Measurements from ENCODE around the gene OSBPL7. TPM values are rescaled to one million over a fixed set of nuclear protein-coding genes. Genes with fewer than 3 reads are reported as not detected.

Gene OSBPL7
- total RNA-seq, 6 experiments from 2014 or later = 0.62 to 2.2 (median 1.4) TPM

- intact Hi-C loops (cut with DNase I) = no loop called here
- no peaks in the 10 kb centered on the region for H3K9me3 ChIP-seq
- H3K36me3 ChIP-seq = peaks cover under 1 to 18% (median 5%) of the 10 kb centered on the region in 4 donors
- H3K4me1 ChIP-seq = peaks cover 0 to 21% (median 6%) of the 10 kb centered on the region in 4 donors
- WGBS (ENCODE audit: insufficient coverage, low coverage, low lambda C conversion rate, missing lambda C conversion rate) = 2% methylated on average over 7 of the region's 7 CpGs
- TF ChIP-seq POLR2A (IDR thresholded peaks at IDR 0.05) (no peak), CTCF (IDR thresholded peaks at IDR 0.05) (no peak)
- peak in 3 of 4 donors; percentile 7 to 12 (median 11) for ATAC-seq
- DNase-seq = no peak
- peak overlapping the region; percentile 86 to 94 (median 87) for H3K4me3 ChIP-seq
- no peak overlapping the region for H3K27ac ChIP-seq
- H3K27me3 ChIP-seq = no peaks in the 10 kb centered on the region
Observed at GRCh38 chr17:47831934-47832327, 10.3 kb upstream of the OSBPL7 start.

- Histone ChIP-seq H3K4me1 (peaks cover 0 to 21% (median 6%) of the 10 kb centered on the region in 4 donors), H3K36me3 (peaks cover 6 to 24% (median 10%) of the 10 kb centered on the region in 4 donors), H3K27me3 (no peaks in the 10 kb centered on the region), H3K9me3 (no peaks in the 10 kb centered on the region), H3K27ac (peak within 1 kb of the TSS; percentile 17 to 72 (median 41)), H3K4me3 (peak within 1 kb of the TSS; percentile 86 to 94 (median 87))
- intact Hi-C loops (cut with DNase I) = no loop called here
- WGBS (ENCODE audit: insufficient coverage, low coverage, low lambda C conversion rate, missing lambda C conversion rate) = under 1% methylated on average over 19 of the region's 42 CpGs
- DNase-seq = peak; percentile 94 to 96 (median 95)
- TF ChIP-seq CTCF (IDR thresholded peaks at IDR 0.05) (peak in 1 of 4 donors; percentile 26), POLR2A (IDR thresholded peaks at IDR 0.05) (peak; percentile 78)
- ATAC-seq = peak; percentile 90 to 97 (median 96)
Observed at GRCh38 chr17:47831003-47831933, 9.7 kb upstream of the OSBPL7 start, which contains the start of the genes LRRC46 and MRPL10. Gene LRRC46, plus strand, starts transcription at chr17:47831670. Its CDS starts 320 bp downstream, at chr17:47831990. Gene MRPL10, minus strand, starts transcription at chr17:47831541. Its CDS starts 30 bp downstream, at chr17:47831511.

GRCh38 chr17:47830396-47831002 is 8.9 kb upstream of the OSBPL7 start:
- H3K4me3 ChIP-seq = peak overlapping the region; percentile 86 to 94 (median 87)
- H3K27me3 ChIP-seq = no peaks in the 10 kb centered on the region
- peaks cover 6 to 28% (median 11%) of the 10 kb centered on the region in 4 donors for H3K36me3 ChIP-seq
- intact Hi-C loops (cut with DNase I) = no loop called here
- TF ChIP-seq CTCF (IDR thresholded peaks at IDR 0.05) (no peak), POLR2A (IDR thresholded peaks at IDR 0.05) (no peak)
- no peak for DNase-seq
- no peak for ATAC-seq
- H3K27ac ChIP-seq = peak overlapping the region; percentile 17 to 72 (median 41)
- H3K9me3 ChIP-seq = no peaks in the 10 kb centered on the region
- 67% methylated on average over 18 of the region's 18 CpGs for WGBS (ENCODE audit: insufficient coverage, low coverage, low lambda C conversion rate, missing lambda C conversion rate)
- peaks cover 0 to 21% (median 6%) of the 10 kb centered on the region in 4 donors for H3K4me1 ChIP-seq

GRCh38 chr17:47829870-47830269 is 8.3 kb upstream of the OSBPL7 start:
- H3K36me3 ChIP-seq = peaks cover 8 to 34% (median 13%) of the 10 kb centered on the region in 4 donors
- H3K27ac ChIP-seq = no peak overlapping the region
- no peak overlapping the region for H3K4me3 ChIP-seq
- no peaks in the 10 kb centered on the region for H3K9me3 ChIP-seq
- peak in 1 of 4 donors; percentile 6 for ATAC-seq
- intact Hi-C loops (cut with DNase I) = no loop called here
- DNase-seq = no peak
- peaks cover 0 to 21% (median 6%) of the 10 kb centered on the region in 4 donors for H3K4me1 ChIP-seq
- H3K27me3 ChIP-seq = no peaks in the 10 kb centered on the region
- WGBS (ENCODE audit: insufficient coverage, low coverage, low lambda C conversion rate, missing lambda C conversion rate) = 53% methylated on average over 3 of the region's 3 CpGs
- no peak for TF ChIP-seq CTCF (IDR thresholded peaks at IDR 0.05)
- TF ChIP-seq POLR2A (IDR thresholded peaks at IDR 0.05) = no peak
